Adipocyte (in vitro differentiated cells): ENCODE data around the gene PSAT1.

ENCODE experiments used
- DNase-seq: peaks from one replicate; pipeline ENCODE4 v3.0.0-alpha.2; 2015; ENCODE audit warnings: low read depth
- H3K27me3 ChIP-seq: replicated peaks from 2 replicates; pipeline ENCODE4 v1.7.0; 2013; ENCODE audit warnings: mild to moderate bottlenecking, low read length, moderate library complexity; ENCODE audit not compliant: control insufficient read depth, insufficient read depth
- H3K36me3 ChIP-seq: 2 replicates; pipeline ENCODE4 v1.7.0; 2013; ENCODE audit warnings: low read length, mild to moderate bottlenecking, moderate library complexity; ENCODE audit not compliant: control insufficient read depth, insufficient read depth, severe bottlenecking
- H3K4me1 ChIP-seq: 2 replicates; pipeline ENCODE4 v1.7.0; 2013; ENCODE audit warnings: mild to moderate bottlenecking, low read length, moderate library complexity; ENCODE audit not compliant: control insufficient read depth, insufficient read depth
- H3K4me3 ChIP-seq: 2 replicates; pipeline ENCODE4 v1.7.0; 2013; ENCODE audit warnings: mild to moderate bottlenecking, low read length, moderate library complexity
- H3K9ac ChIP-seq: 2 replicates; pipeline ENCODE4 v1.7.0; 2013; ENCODE audit warnings: mild to moderate bottlenecking, low read length, moderate library complexity
- H3K9me3 ChIP-seq: 2 replicates; pipeline ENCODE4 v1.7.0; 2013; ENCODE audit warnings: mild to moderate bottlenecking, low read length, moderate library complexity; ENCODE audit not compliant: control insufficient read depth

The PSAT1 gene

DNA sequence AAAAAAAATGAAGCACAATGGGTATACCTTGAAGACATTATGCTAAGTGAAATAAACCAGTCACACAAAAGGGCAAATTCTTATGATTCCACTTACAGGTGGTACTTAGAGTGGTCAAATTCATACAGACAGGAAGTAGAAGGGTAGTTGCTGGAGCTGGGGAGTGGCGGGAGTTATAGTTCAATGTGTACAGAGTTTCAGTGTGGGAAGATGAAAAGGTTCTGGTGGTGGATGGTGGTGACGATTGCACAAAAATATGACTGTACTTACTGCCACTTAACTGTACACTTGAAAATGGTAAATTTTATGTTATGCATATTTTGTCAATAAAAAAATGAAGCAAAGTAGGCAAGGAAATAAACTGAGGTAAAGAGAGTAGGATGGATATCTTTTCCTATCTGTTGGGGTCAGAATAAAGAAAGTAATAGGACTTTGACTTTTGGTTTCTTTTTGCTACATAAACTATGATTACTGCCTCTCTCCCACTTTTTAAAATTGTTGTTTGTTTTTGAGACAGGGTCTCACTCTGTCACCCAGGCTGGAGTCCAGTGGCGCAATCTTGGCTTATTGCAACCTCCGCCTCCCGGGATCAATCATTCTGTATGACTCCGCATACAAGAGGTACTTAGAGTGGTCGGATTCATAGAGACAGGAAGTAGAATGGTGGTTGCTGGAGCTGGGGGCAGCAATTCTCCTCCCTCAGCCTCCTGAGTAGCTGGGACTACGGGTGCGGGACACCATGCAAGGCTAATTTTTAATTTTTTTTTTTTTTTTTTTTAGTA is 4.0 kb upstream of the PSAT1 start:
- H3K4me3 ChIP-seq: no peak overlapping the region
- no peak for DNase-seq

GRCh38 chr9:78294290-78295176 is 2.4 kb upstream of the PSAT1 start:
- Histone ChIP-seq H3K4me3 (no peak overlapping the region), H3K36me3 (no peaks in the 10 kb centered on the region), H3K9ac (no peak overlapping the region), H3K27me3 (peaks cover 19% of the 10 kb centered on the region), H3K4me1 (peaks cover 18% of the 10 kb centered on the region), H3K9me3 (no peaks in the 10 kb centered on the region)
- no peak for DNase-seq

More for the DNA sequence above, 4.0 kb upstream of the PSAT1 start:
- H3K9me3 ChIP-seq: no peaks in the 10 kb centered on the region
- peaks cover 12% of the 10 kb centered on the region for H3K4me1 ChIP-seq
- no peak overlapping the region for H3K9ac ChIP-seq
- H3K27me3 ChIP-seq: peaks cover 19% of the 10 kb centered on the region
- H3K36me3 ChIP-seq: no peaks in the 10 kb centered on the region

- Histone ChIP-seq H3K9ac (no peak overlapping the region), H3K4me1 (peaks cover 18% of the 10 kb centered on the region)
- DNase-seq: no peak
Measured at GRCh38 chr9:78295177-78295575, 1.7 kb upstream of the PSAT1 start.

DNA sequence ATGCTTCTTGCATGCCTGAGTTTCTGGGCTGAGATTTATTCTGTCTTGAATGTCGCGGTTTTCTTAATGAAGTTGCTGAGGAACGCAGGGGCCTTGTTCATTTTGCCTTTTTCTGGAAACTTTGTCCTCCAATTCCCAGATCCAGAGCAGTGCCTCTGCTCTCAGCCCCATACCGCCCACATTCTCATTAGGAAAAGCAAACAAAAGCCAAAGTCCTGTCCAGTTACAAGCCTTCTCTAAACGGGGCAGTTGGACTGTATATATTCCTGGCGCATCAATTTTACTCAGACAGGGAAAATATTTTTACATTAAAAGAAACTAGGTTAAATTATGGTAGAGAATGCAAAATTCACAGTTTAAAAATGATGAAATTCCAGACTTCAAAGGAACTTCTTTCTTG is 1.2 kb upstream of the PSAT1 start:
- peaks cover 11% of the 10 kb centered on the region for H3K36me3 ChIP-seq
- DNase-seq: peak; percentile 43

More at GRCh38 chr9:78295177-78295575, 1.7 kb upstream of the PSAT1 start:
- H3K27me3 ChIP-seq: peaks cover 19% of the 10 kb centered on the region
- H3K4me3 ChIP-seq: no peak overlapping the region
- H3K36me3 ChIP-seq: peaks cover 6% of the 10 kb centered on the region
- H3K9me3 ChIP-seq: no peaks in the 10 kb centered on the region

GRCh38 chr9:78296201-78296892 is 578 bp upstream of the PSAT1 start:
- H3K9ac ChIP-seq: peak overlapping the region; percentile 80
- peak overlapping the region; percentile 90 for H3K4me3 ChIP-seq
- H3K27me3 ChIP-seq: peaks cover 16% of the 10 kb centered on the region
- H3K9me3 ChIP-seq: no peaks in the 10 kb centered on the region
- peaks cover 17% of the 10 kb centered on the region for H3K36me3 ChIP-seq
- H3K4me1 ChIP-seq: peaks cover 18% of the 10 kb centered on the region
- peak; percentile 73 for DNase-seq

More for the DNA sequence above, 1.2 kb upstream of the PSAT1 start:
- peaks cover 18% of the 10 kb centered on the region for H3K4me1 ChIP-seq
- H3K9me3 ChIP-seq: no peaks in the 10 kb centered on the region
- H3K9ac ChIP-seq: peak overlapping the region; percentile 80
- peak overlapping the region; percentile 90 for H3K4me3 ChIP-seq
- peaks cover 19% of the 10 kb centered on the region for H3K27me3 ChIP-seq

DNA sequence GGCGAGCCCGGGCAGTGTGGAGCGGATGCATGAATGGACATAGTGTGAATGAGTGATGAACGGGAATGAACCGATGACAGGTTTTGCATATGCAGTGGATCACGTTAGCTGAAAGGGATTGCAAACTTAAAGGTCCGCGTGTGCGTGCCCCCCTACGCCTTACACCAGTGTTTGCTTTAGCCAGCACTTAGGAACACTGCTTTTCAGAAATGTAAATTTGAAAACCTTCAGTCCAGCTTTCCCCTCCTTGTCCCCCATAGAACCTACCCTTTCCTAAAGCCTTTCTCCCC is 692 bp downstream of the PSAT1 start:
- H3K4me3 ChIP-seq: peak overlapping the region; percentile 90
- peaks cover 18% of the 10 kb centered on the region for H3K4me1 ChIP-seq
- H3K36me3 ChIP-seq: peaks cover 29% of the 10 kb centered on the region
- H3K9me3 ChIP-seq: no peaks in the 10 kb centered on the region
- no peak for DNase-seq
- H3K9ac ChIP-seq: peak overlapping the region; percentile 86
- peaks cover 5% of the 10 kb centered on the region for H3K27me3 ChIP-seq

DNA sequence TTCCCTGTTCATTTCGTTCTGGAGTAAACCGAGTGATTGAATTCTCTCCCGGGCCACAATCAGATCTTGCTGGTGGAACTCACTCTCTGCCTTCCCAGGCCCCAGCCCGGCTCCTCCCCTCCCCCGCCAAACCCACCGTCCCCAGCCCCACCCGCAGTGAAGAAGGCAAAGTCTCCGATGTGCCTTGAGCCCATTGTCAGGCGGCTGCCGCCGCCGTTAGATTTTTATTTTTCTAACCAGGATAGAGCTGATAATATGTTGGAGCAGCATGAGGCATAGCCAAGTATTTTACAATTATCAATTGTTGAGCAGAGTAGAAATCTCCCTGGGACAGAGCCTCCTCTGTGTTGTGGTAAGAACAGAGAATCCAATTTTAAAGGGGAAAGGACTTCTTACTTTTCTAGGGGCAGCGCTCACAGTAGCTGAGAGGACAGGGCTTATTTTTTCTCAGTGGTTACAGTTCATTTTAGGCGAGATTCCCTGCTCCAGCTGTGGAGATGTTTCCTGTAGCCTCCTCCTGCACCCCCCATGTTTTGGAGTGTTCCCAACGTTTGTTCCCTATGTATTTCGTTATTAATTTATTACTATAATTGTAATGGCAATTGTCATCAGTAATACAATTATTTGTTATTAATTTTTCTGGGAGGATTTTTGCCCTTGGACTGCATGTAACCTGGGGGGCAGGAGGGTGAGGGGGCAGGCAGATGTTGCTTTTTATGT is 1.3 kb downstream of the PSAT1 start:
- no peaks in the 10 kb centered on the region for H3K9me3 ChIP-seq
- peaks cover 34% of the 10 kb centered on the region for H3K36me3 ChIP-seq
- DNase-seq: peak; percentile 51
- H3K4me3 ChIP-seq: peak overlapping the region; percentile 90
- peaks cover under 1% of the 10 kb centered on the region for H3K27me3 ChIP-seq
- peak overlapping the region; percentile 86 for H3K9ac ChIP-seq
- peaks cover 18% of the 10 kb centered on the region for H3K4me1 ChIP-seq

DNA sequence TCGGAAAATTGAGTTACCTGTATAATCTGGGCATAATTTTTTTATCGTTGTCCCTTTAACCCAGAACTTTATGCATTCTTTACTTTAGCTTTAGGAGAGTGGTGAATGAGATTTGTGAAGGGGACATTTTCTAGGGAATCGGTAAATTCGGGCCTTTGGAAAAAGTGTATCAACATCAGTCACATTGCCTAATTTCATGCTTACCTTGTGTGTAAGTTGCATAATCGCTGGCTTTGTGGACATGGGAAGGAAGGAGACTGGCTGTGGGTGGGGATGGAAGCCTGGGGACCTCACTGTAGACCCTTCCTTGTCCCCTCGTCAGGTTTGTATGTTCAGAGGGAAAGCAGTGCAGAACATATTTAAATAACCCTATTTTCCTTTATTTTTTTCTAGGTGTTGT is 3.3 kb downstream of the PSAT1 start:
- Histone ChIP-seq H3K9me3 (no peaks in the 10 kb centered on the region), H3K36me3 (peaks cover 53% of the 10 kb centered on the region), H3K4me3 (no peak overlapping the region), H3K4me1 (peaks cover 22% of the 10 kb centered on the region), H3K9ac (no peak overlapping the region), H3K27me3 (no peaks in the 10 kb centered on the region)
- no peak for DNase-seq

- no peak for DNase-seq
Measured at GRCh38 chr9:78301466-78301865, 4.5 kb downstream of the PSAT1 start.

DNA sequence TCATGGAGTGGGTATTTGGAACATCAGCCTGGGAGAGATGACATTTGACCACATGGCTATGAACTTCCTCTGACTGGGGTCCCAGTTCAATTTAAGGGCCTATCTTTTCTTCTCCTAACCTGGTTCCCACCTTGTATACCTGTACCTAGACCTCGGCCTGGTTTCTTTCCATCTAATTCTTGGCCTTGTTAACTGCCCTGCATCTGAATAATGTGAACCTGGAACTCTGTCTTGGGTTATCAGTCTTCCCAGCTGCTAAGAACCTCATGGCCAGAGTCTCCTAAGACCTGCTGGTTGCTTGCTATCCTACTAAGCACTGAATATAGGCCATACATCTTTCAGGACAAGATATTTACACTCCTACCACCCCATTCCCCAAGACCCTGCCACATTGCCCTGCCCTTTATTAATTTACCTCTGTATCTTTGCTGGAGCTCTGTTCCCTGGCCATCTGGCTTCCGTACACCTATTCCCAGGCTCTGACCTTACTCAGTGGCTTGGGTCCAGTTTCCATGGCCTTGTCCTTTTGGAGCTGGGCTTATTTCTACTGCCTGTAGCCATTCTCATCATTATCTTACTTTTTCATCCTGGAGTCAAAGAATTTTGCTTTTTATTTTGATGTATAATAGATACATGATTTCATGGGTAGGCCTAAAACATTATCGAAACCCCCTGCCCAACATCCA is 6.6 kb downstream of the PSAT1 start:
- H3K36me3 ChIP-seq: peaks cover 85% of the 10 kb centered on the region
- no peak overlapping the region for H3K9ac ChIP-seq
- peaks cover 8% of the 10 kb centered on the region for H3K4me1 ChIP-seq
- no peak for DNase-seq
- no peaks in the 10 kb centered on the region for H3K27me3 ChIP-seq
- no peak overlapping the region for H3K4me3 ChIP-seq
- no peaks in the 10 kb centered on the region for H3K9me3 ChIP-seq

More at GRCh38 chr9:78301466-78301865, 4.5 kb downstream of the PSAT1 start:
- Histone ChIP-seq H3K9ac (no peak overlapping the region), H3K4me1 (peaks cover 12% of the 10 kb centered on the region), H3K27me3 (no peaks in the 10 kb centered on the region), H3K36me3 (peaks cover 66% of the 10 kb centered on the region), H3K9me3 (no peaks in the 10 kb centered on the region), H3K4me3 (no peak overlapping the region)
